IMR-90 (cell line): Measurements from ENCODE around the gene KRCC1. TPM values are rescaled to one million over a fixed set of nuclear protein-coding genes. Genes with fewer than 3 reads are reported as not detected.

Source experiments
- ATAC-seq: fragments of 200-7000 bp; cut with Tn5 transposase; 2 replicates; pipeline ENCODE4 v1.9.1; 2020; ENCODE audit warnings: low read depth, mild to moderate bottlenecking, moderate library complexity
- BruUV-seq: library from RNA; stranded (reverse); fragments of 400-500 nt; replicated peaks from 2 replicates; lab custom pipeline; 2021; lab: Mats Ljungman, UMichigan
- CTCF ChIA-PET: fragments of 300-600 bp; formaldehyde crosslinking; extraction: SDS; loops from one replicate; lab custom pipeline; 2021; ENCODE audit warnings: antibody characterized with exemption; lab: Yijun Ruan, JAX
- POLR2A ChIA-PET: fragments of 300-600 bp; sonication (Branson Sonifier 250); formaldehyde crosslinking; loops from one replicate; lab custom pipeline; 2022; ENCODE audit warnings: antibody characterized with exemption; ENCODE audit not compliant: unreplicated experiment; lab: Charles Lee
- DNase-seq: peaks from one replicate; pipeline ENCODE4 v3.0.0; 2013
- H2AFZ ChIP-seq: replicated peaks from 2 replicates; pipeline ENCODE3; 2013; ENCODE audit warnings: low read length, mild to moderate bottlenecking; ENCODE audit not compliant: poor library complexity
- H2AK5ac ChIP-seq: 2 replicates; pipeline ENCODE4 v1.6.1; 2013; ENCODE audit warnings: low read depth, low read length, inconsistent platforms
- H2AK9ac ChIP-seq: replicated peaks from 2 replicates; pipeline ENCODE3; 2013; ENCODE audit warnings: mild to moderate bottlenecking, low read depth, low read length, moderate library complexity; ENCODE audit not compliant: poor library complexity
- H2BK120ac ChIP-seq: 2 replicates; pipeline ENCODE4 v1.6.1; 2013; ENCODE audit warnings: low read depth, low read length, inconsistent platforms
- H2BK15ac ChIP-seq: 3 replicates; pipeline ENCODE4 v1.6.1; 2013; ENCODE audit warnings: low read depth, low read length, inconsistent platforms
- H2BK20ac ChIP-seq: 2 replicates; pipeline ENCODE4 v1.6.1; 2013; ENCODE audit warnings: low read depth, mild to moderate bottlenecking, inconsistent platforms, low read length, moderate library complexity
- H2BK5ac ChIP-seq: 2 replicates; pipeline ENCODE4 v1.6.1; 2013; ENCODE audit warnings: mild to moderate bottlenecking, low read depth, low read length, inconsistent platforms; ENCODE audit not compliant: poor library complexity, severe bottlenecking
- H3K14ac ChIP-seq: replicated peaks from 2 replicates; pipeline ENCODE4 v1.6.1; 2013; ENCODE audit warnings: low read depth, low read length, inconsistent platforms
- H3K18ac ChIP-seq: 2 replicates; pipeline ENCODE4 v1.6.1; 2013; ENCODE audit warnings: low read depth, low read length, control low read depth
- H3K23ac ChIP-seq: 2 replicates; pipeline ENCODE4 v1.6.1; 2013; ENCODE audit warnings: low read depth, low read length, inconsistent platforms
- H3K27ac ChIP-seq: 2 replicates; pipeline ENCODE4 v1.5.1; 2013; ENCODE audit warnings: mild to moderate bottlenecking, control low read depth, low read length; ENCODE audit not compliant: insufficient read depth
- H3K27me3 ChIP-seq: 2 replicates; pipeline ENCODE4 v1.6.1; 2013; ENCODE audit warnings: low read length; ENCODE audit not compliant: control insufficient read depth, insufficient read depth
- H3K36me3 ChIP-seq: 2 replicates; pipeline ENCODE4 v1.6.1; 2013; ENCODE audit warnings: low read length, mixed read lengths; ENCODE audit not compliant: control insufficient read depth, insufficient read depth
- H3K4ac ChIP-seq: 2 replicates; pipeline ENCODE4 v1.6.1; 2013; ENCODE audit warnings: low read depth, low read length, inconsistent platforms
- H3K4me1 ChIP-seq: 2 replicates; pipeline ENCODE4 v1.6.1; 2013; ENCODE audit warnings: low read length, mixed read lengths; ENCODE audit not compliant: control insufficient read depth, insufficient read depth
- H3K4me2 ChIP-seq: 2 replicates; pipeline ENCODE4 v1.6.1; 2013; ENCODE audit warnings: low read depth, mild to moderate bottlenecking, control low read depth, low read length, moderate library complexity
- H3K4me3 ChIP-seq: 2 replicates; pipeline ENCODE4 v1.5.1; 2013; ENCODE audit warnings: low read depth, mild to moderate bottlenecking, control low read depth, low read length, moderate library complexity; ENCODE audit not compliant: insufficient read depth
- H3K56ac ChIP-seq: 2 replicates; pipeline ENCODE4 v1.6.1; 2013; ENCODE audit warnings: low read length, inconsistent platforms; ENCODE audit not compliant: insufficient read depth; ENCODE audit errors: extremely low read depth
- H3K79me1 ChIP-seq, 2 experiments: 2 replicates each; pipeline ENCODE4 v1.6.1; 2013; ENCODE audit warnings: low read length in 2 of 2, inconsistent platforms in 1 of 2, low read depth in 1 of 2
- H3K9ac ChIP-seq: 2 replicates; pipeline ENCODE4 v1.6.1; 2013; ENCODE audit warnings: low read depth, low read length, control low read depth
- H3K9me1 ChIP-seq: 2 replicates; pipeline ENCODE4 v1.6.1; 2013; ENCODE audit warnings: low read length, inconsistent platforms; ENCODE audit not compliant: insufficient read depth
- H3K9me3 ChIP-seq: 2 replicates; pipeline ENCODE4 v1.6.1; 2013; ENCODE audit warnings: low read length; ENCODE audit not compliant: control insufficient read depth, insufficient read depth
- H4K20me1 ChIP-seq: 2 replicates; pipeline ENCODE4 v1.6.1; 2013; ENCODE audit warnings: low read length, inconsistent platforms; ENCODE audit not compliant: insufficient read depth
- H4K5ac ChIP-seq: 2 replicates; pipeline ENCODE4 v1.6.1; 2013; ENCODE audit warnings: mild to moderate bottlenecking, low read depth, low read length, control low read depth
- H4K8ac ChIP-seq, 2 experiments: 2 replicates each; pipeline ENCODE4 v1.6.1; 2013; ENCODE audit warnings: low read depth in 2 of 2, low read length in 2 of 2, control low read depth in 1 of 2, inconsistent platforms in 1 of 2
- H4K91ac ChIP-seq: 2 replicates; pipeline ENCODE4 v1.6.1; 2013; ENCODE audit warnings: low read depth, low read length, inconsistent platforms; ENCODE audit not compliant: insufficient read depth
- MAFK ChIP-seq: IDR thresholded peaks from 2 replicates; pipeline ENCODE4 v1.6.1; 2012; ENCODE audit warnings: low read depth, low read length, improper control_type of control experiment
- RFX5 ChIP-seq: IDR thresholded peaks from 2 replicates; pipeline ENCODE4 v1.8.0; 2012; ENCODE audit warnings: low read depth, mild to moderate bottlenecking, low read length, moderate library complexity
- SMC3 ChIP-seq: fragments of 150-350 bp; IDR thresholded peaks from 2 replicates; pipeline ENCODE4 v1.6.1; 2016; ENCODE audit warnings: low read depth, mild to moderate bottlenecking, antibody characterized with exemption, low read length, moderate library complexity
- WGBS, 2 experiments: methylation state at CpG; one replicate each; pipeline versions ENCODE4 v1.1.5 to v1.1.7; 2013; ENCODE audit warnings: missing lambda C conversion rate in 2 of 2; ENCODE audit not compliant: insufficient read length in 1 of 2; ENCODE audit errors: extremely low coverage in 2 of 2; 5-methylcytosine and 5-hydroxymethylcytosine counted together
- dilution Hi-C: fragments of 300-500 bp; cut with HindIII; formaldehyde crosslinking; loops from one replicate; pipeline ENCODE4 v1.14.3; 2018; ENCODE audit warnings: low sequenced_read_pairs; ENCODE audit not compliant: unreplicated experiment
- in situ Hi-C: fragments of 300-500 bp; cut with MboI; formaldehyde crosslinking; loops from 3 replicates; pipeline ENCODE4 v1.14.3; 2019; ENCODE audit warnings: low sequenced_read_pairs, inconsistent platforms, mixed read lengths
- intact Hi-C: fragments of 100-400 bp; cut with micrococcal nuclease; formaldehyde crosslinking; loops from 2 replicates; pipeline ENCODE4 v1.10.0; 2022
- polyA plus RNA-seq, 3 experiments: library from polyadenylated mRNA; depleted of rRNA; stranded (reverse); fragments of >200 nt; gene quantifications; 2 replicates each; pipeline ENCODE4 v1.2.3, GENCODE V29; 2012; ENCODE audit warnings: low replicate concordance in 1 of 3
- total RNA-seq: library from RNA; depleted of rRNA; stranded (reverse); fragments of >200 nt; gene quantifications from 2 replicates; pipeline ENCODE4 v1.2.3, GENCODE V29; 2012

KRCC1 gene
- total and polyA plus RNA-seq, 2 of the 4 experiments (the other 2 are of a cell fraction) = 14.3 to 16.5 TPM

DNA sequence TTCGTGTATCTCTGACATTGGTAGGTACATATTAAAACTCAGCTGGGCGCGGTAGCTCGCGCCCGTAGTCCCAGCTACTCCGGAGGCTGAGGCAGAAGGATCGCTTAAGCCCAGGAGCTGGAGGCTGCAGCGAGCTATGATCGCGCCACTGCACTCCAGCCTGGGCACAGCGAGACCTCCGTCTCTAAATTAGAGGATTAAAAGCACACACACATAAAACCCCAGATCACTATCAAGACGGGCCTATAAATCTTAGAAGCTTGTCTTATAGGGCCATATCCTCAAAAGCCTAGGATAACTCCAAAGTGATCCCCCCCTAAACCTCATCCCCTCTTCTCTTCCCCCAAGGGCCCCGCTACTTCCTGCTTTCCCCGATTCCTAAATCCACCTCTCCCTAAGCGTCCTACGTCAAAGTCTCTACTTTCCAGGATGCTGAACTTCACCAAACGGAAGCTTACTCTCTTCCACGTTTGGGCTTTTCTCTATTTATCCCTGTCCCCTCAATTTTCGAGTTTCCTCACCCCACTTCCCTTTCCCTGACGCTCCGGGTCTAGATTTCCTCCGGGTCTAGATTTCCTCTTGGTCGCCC, 707 bp downstream of the KRCC1 start (continued):
- no peak for TF ChIP-seq SMC3

DNA sequence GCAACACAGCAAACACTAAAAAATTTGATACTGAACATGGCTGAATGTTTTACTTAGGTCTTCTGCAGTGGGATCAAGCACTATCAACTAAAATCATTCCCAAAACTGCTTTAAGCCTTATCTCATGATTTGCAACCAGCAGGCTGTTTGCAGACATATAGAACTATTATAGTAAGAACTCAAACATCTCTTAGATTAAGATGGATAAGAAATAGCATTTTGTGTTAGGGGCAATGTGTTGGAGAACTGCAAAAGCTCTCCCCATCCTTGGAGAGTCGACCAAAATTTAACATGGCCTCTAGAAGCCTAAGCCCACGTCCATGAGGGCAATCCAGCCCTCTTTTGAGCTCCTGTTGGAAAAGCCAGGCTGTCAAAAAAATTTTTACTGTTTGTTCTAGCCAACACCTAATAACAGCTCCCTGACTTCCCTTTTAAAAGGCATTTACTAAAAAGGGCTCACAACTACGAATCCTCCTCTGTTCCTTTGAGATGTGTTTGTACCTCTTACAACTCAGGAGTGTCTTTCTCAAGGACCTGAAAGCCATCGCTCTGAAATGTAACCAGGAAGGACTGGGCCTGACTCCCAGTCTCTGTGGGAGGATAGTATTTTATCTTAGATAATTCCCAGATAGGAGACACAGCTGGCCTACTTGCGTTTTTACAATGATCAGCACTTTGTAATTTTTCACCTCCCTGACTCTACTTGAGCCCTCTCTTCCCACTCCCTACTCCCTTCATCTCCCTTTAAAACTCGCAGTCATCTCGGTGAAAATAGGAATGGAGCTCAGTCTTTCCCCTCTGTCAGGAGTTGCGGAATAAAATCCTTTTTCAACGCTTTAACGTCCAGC, 1.4 kb downstream of the KRCC1 start:
- peak overlapping the region; percentile 96 to 98; a peak in 3 of 4 replicates for H4K8ac ChIP-seq
- DNase-seq (no peak), ATAC-seq (no peak)
- no peaks in the 10 kb centered on the region for H3K27me3 ChIP-seq
- H3K56ac ChIP-seq = no peak overlapping the region
- peak overlapping the region; percentile 84 for H2AK9ac ChIP-seq
- H3K23ac ChIP-seq = peak overlapping the region; percentile 99
- BruUV-seq = TSS peak; percentile 20
- H3K4me1 ChIP-seq = peaks cover 11% of the 10 kb centered on the region
- no peak for TF ChIP-seq RFX5
- peak; percentile 36 for TF ChIP-seq MAFK
- peak overlapping the region; percentile 98 for H3K14ac ChIP-seq
- H4K91ac ChIP-seq = peak overlapping the region; percentile 95; the same call in 1 of the 2 replicates
- peak overlapping the region; percentile 98 for H3K4me2 ChIP-seq
- H4K20me1 ChIP-seq = peaks cover 3% of the 10 kb centered on the region; the same call in 1 of the 2 replicates
- no peak overlapping the region for H2AFZ ChIP-seq
- peak overlapping the region; percentile 71 for H2BK5ac ChIP-seq
- no peak overlapping the region for H3K18ac ChIP-seq
- H3K79me1 ChIP-seq = peaks cover 29 to 53% of the 10 kb centered on the region in 2 experiments
- ChIA-PET CTCF (no interaction called here), POLR2A (no interaction called here)
- H3K4me3 ChIP-seq = peak overlapping the region; percentile 95
- no peak overlapping the region for H2BK20ac ChIP-seq
- H3K9me3 ChIP-seq = no peaks in the 10 kb centered on the region
- peak overlapping the region; percentile 92 for H3K4ac ChIP-seq
- H3K27ac ChIP-seq = peak overlapping the region; percentile 88
- no peak overlapping the region for H2BK15ac ChIP-seq
- WGBS, 2 experiments = 66% methylated on average over 4 of the region's 10 CpGs; no CpG with 5 or more reads in 1 of the 2 experiments
- intact Hi-C loops (no loop called here), in situ Hi-C loops (loop anchor here (25.0 kb wide), 1 partner anchor 608 kb away; no protein-coding TSS in a partner anchor), dilution Hi-C loops (no loop called here)
- no peak overlapping the region for H2BK120ac ChIP-seq
- H3K9ac ChIP-seq = peak overlapping the region; percentile 98
- peak overlapping the region; percentile 81; the same call in 1 of the 2 replicates for H2AK5ac ChIP-seq
- H4K5ac ChIP-seq = peak overlapping the region; percentile 53
- H3K9me1 ChIP-seq = peaks cover 13% of the 10 kb centered on the region
- peaks cover 4% of the 10 kb centered on the region; the same call in 1 of the 2 replicates for H3K36me3 ChIP-seq
